T-cell (primary cell): ENCODE results near the gene MAP2K1. TPM values are rescaled to one million over a fixed set of nuclear protein-coding genes. Genes with fewer than 3 reads are reported as not detected.

Experiments
- ATAC-seq, 4 experiments: fragments of 200-7000 bp in 3 of 4; fragments of 150-1000 bp in 1 of 4; cut with Tn5 transposase; replicated peaks in 1 of 4; 1 replicate in 3 of 4; 2 replicates in 1 of 4; pipeline ENCODE4 v1.10.0; 2021; ENCODE audit warnings: moderate library complexity in 3 of 4, mild to moderate bottlenecking in 2 of 4, moderate number of reproducible peaks in 1 of 4
- CTCF ChIA-PET, 2 donors: fragments of 300-600 bp; sonication (Branson Sonifier 250); formaldehyde crosslinking; loops; one replicate each; lab custom pipeline; 2022; ENCODE audit warnings: antibody characterized with exemption in 2 of 2; lab: Charles Lee
- POLR2A ChIA-PET, 2 donors: fragments of 300-600 bp; sonication (Branson Sonifier 250); formaldehyde crosslinking; loops; one replicate each; lab custom pipeline; 2022; ENCODE audit warnings: antibody characterized with exemption in 2 of 2; lab: Charles Lee
- DNase-seq, 35 experiments: peaks; one replicate each; pipeline versions ENCODE4 v3.0.0 to v3.0.0-alpha.2; 2013 to 2023
- H3K27ac ChIP-seq: one replicate; pipeline ENCODE4 v1.5.1; 2013; ENCODE audit warnings: low read length
- H3K27me3 ChIP-seq, 2 experiments: replicated peaks in 1 of 2; 1 replicate in 1 of 2; 2 replicates in 1 of 2; pipeline versions ENCODE4 v1.6.1 to v1.7.0; 2013; ENCODE audit warnings: low read length in 1 of 2, mixed read lengths in 1 of 2; ENCODE audit not compliant: control insufficient read depth in 2 of 2, insufficient read depth in 2 of 2; ENCODE audit errors: extremely low read depth in 1 of 2
- H3K36me3 ChIP-seq, 2 donors: 1 replicate in 1 of 2; 2 replicates in 1 of 2; pipeline versions ENCODE4 v1.6.1 to v1.7.0; 2013; ENCODE audit warnings: low read length in 1 of 2; ENCODE audit not compliant: control insufficient read depth in 2 of 2, insufficient read depth in 1 of 2; ENCODE audit errors: extremely low read depth in 1 of 2
- H3K4me1 ChIP-seq, 2 experiments: 1 replicate in 1 of 2; 2 replicates in 1 of 2; pipeline versions ENCODE4 v1.6.1 to v1.7.0; 2013; ENCODE audit warnings: low read length in 2 of 2, mixed read lengths in 1 of 2; ENCODE audit not compliant: insufficient read depth in 2 of 2, control insufficient read depth in 1 of 2; ENCODE audit errors: extremely low read depth in 1 of 2
- H3K4me3 ChIP-seq, 2 donors: 1 replicate in 1 of 2; 2 replicates in 1 of 2; pipeline versions ENCODE4 v1.5.1 to v1.7.0; 2013; ENCODE audit warnings: mild to moderate bottlenecking in 2 of 2, low read length in 1 of 2, moderate library complexity in 1 of 2; ENCODE audit not compliant: control insufficient read depth in 1 of 2; ENCODE audit errors: extremely low read depth in 1 of 2
- H3K9me3 ChIP-seq: 2 replicates; pipeline ENCODE4 v1.7.0; 2013
- H3K27ac Mint-ChIP-seq, 2 donors: one replicate each; pipeline ENCODE4 v1.8.0; 2020 to 2021; ENCODE audit warnings: mild to moderate bottlenecking in 2 of 2, mixed read lengths in 2 of 2
- H3K27me3 Mint-ChIP-seq, 2 donors: one replicate each; pipeline ENCODE4 v1.8.0; 2021 to 2022; ENCODE audit warnings: mixed read lengths in 2 of 2
- H3K36me3 Mint-ChIP-seq: one replicate; pipeline ENCODE4 v1.8.0; 2021; ENCODE audit warnings: mixed read lengths
- H3K4me1 Mint-ChIP-seq, 3 donors: one replicate each; pipeline ENCODE4 v1.8.0; 2020 to 2022; ENCODE audit warnings: mixed read lengths in 3 of 3, mild to moderate bottlenecking in 1 of 3
- H3K4me3 Mint-ChIP-seq, 3 donors: one replicate each; pipeline ENCODE4 v1.8.0; 2020 to 2022; ENCODE audit warnings: mild to moderate bottlenecking in 3 of 3, mixed read lengths in 3 of 3, moderate library complexity in 3 of 3
- H3K9me3 Mint-ChIP-seq, 3 donors: one replicate each; pipeline ENCODE4 v1.8.0; 2020 to 2022; ENCODE audit warnings: mixed read lengths in 3 of 3
- WGBS: methylation state at CpG from one replicate; pipeline ENCODE4 v1.1.5; 2013; ENCODE audit warnings: missing lambda C conversion rate; ENCODE audit not compliant: insufficient coverage; 5-methylcytosine and 5-hydroxymethylcytosine counted together
- total RNA-seq, 35 experiments: library from RNA in 6 of 35; stranded (reverse) in 6 of 35; fragments of 120-200 nt in 1 of 35; gene quantifications; one replicate each; pipeline versions ENCODE4 v1.2.1 to v1.2.4 and lab custom pipeline; 2013 to 2026

Gene MAP2K1
- total RNA-seq, 5 donors from 2014 or later (not counting 1 experiment from before 2014, with no cell fraction given) = 38.7 to 62.8 (median 49.4) TPM

GRCh38 chr15:66422347-66422746, 35.6 kb downstream of the MAP2K1 start:
- Mint-ChIP-seq H3K27me3 (no peaks in the 10 kb centered on the region), H3K4me3 (no peak overlapping the region)
- CTCF ChIA-PET = no interaction called here

GRCh38 chr15:66423149-66423548, 36.4 kb downstream of the MAP2K1 start:
- H3K4me1 Mint-ChIP-seq = peaks cover 47 to 51% (median 51%) of the 10 kb centered on the region in 3 donors
- POLR2A ChIA-PET = interaction anchor here in 1 of 2 donors (0.7 kb wide), 1 partner anchor 87 kb away, joined by 4 read pairs; no protein-coding TSS in a partner anchor
- H3K4me3 Mint-ChIP-seq = no peak overlapping the region

More at GRCh38 chr15:66422347-66422746, 35.6 kb downstream of the MAP2K1 start:
- ATAC-seq (no peak), DNase-seq (no peak)
- no peaks in the 10 kb centered on the region for H3K27me3 ChIP-seq
- peaks cover 25% of the 10 kb centered on the region for H3K36me3 Mint-ChIP-seq
- peaks cover 10 to 12% of the 10 kb centered on the region in 2 experiments for H3K4me1 ChIP-seq
- H3K4me1 Mint-ChIP-seq = peaks cover 54 to 59% (median 57%) of the 10 kb centered on the region in 3 donors
- POLR2A ChIA-PET = no interaction called here
- no peaks in the 10 kb centered on the region for H3K9me3 ChIP-seq
- H3K27ac Mint-ChIP-seq = no peak overlapping the region
- H3K36me3 ChIP-seq = peaks cover 0 to 3% of the 10 kb centered on the region in 2 donors
- no peak overlapping the region for H3K27ac ChIP-seq
- H3K4me3 ChIP-seq = no peak overlapping the region
- H3K9me3 Mint-ChIP-seq = no peaks in the 10 kb centered on the region
- 90% methylated on average over 2 of the region's 4 CpGs for WGBS

GRCh38 chr15:66424963-66425612, 38.4 kb downstream of the MAP2K1 start:
- no peak for DNase-seq
- H3K36me3 Mint-ChIP-seq = peaks cover 25% of the 10 kb centered on the region
- Histone ChIP-seq H3K4me1 (peaks cover 7 to 10% of the 10 kb centered on the region in 2 experiments), H3K9me3 (no peaks in the 10 kb centered on the region), H3K4me3 (no peak overlapping the region), H3K36me3 (peaks cover 0 to 3% of the 10 kb centered on the region in 2 donors), H3K27ac (no peak overlapping the region), H3K27me3 (no peaks in the 10 kb centered on the region)
- no peak for ATAC-seq
- ChIA-PET POLR2A (interaction anchor here (0.7 kb wide), 2 partner anchors 9 to 109 kb away, joined by 5 to 6 read pairs; no protein-coding TSS in a partner anchor), CTCF (interaction anchor here in 1 of 2 donors (1.4 kb wide), 1 partner anchor 9 kb away, joined by 3 read pairs; no protein-coding TSS in a partner anchor)
- no peaks in the 10 kb centered on the region for H3K9me3 Mint-ChIP-seq
- H3K4me3 Mint-ChIP-seq = peak overlapping the region in 1 of 3 donors; percentile 32
- H3K4me1 Mint-ChIP-seq = peaks cover 54 to 62% (median 55%) of the 10 kb centered on the region in 3 donors
- H3K27me3 Mint-ChIP-seq = no peaks in the 10 kb centered on the region
- 80% methylated on average over 2 of the region's 9 CpGs for WGBS
- H3K27ac Mint-ChIP-seq = peak overlapping the region in 1 of 2 donors; percentile 7

More at GRCh38 chr15:66423149-66423548, 36.4 kb downstream of the MAP2K1 start:
- Histone ChIP-seq H3K27me3 (no peaks in the 10 kb centered on the region), H3K4me1 (peaks cover 7 to 10% of the 10 kb centered on the region in 2 experiments), H3K4me3 (no peak overlapping the region), H3K36me3 (peaks cover 0 to 3% of the 10 kb centered on the region in 2 donors), H3K27ac (no peak overlapping the region), H3K9me3 (no peaks in the 10 kb centered on the region)
- Mint-ChIP-seq H3K27me3 (no peaks in the 10 kb centered on the region), H3K36me3 (peaks cover 25% of the 10 kb centered on the region), H3K27ac (no peak overlapping the region), H3K9me3 (no peaks in the 10 kb centered on the region)
- CTCF ChIA-PET = interaction anchor here in 1 of 2 donors (0.6 kb wide), 2 partner anchors 828 to 1728 kb away, joined by 3 read pairs; no protein-coding TSS in a partner anchor
- no peak for ATAC-seq
- DNase-seq = no peak
- WGBS = no CpG with 5 or more reads among the region's 3 CpGs

- no peaks in the 10 kb centered on the region for H3K27me3 ChIP-seq
- DNase-seq = no peak
- H3K36me3 Mint-ChIP-seq = peaks cover 25% of the 10 kb centered on the region
- no peak overlapping the region for H3K27ac ChIP-seq
- H3K9me3 Mint-ChIP-seq = no peaks in the 10 kb centered on the region
- H3K36me3 ChIP-seq = peaks cover 0 to 3% of the 10 kb centered on the region in 2 donors
- no peaks in the 10 kb centered on the region for H3K9me3 ChIP-seq
- peaks cover 7 to 11% of the 10 kb centered on the region in 2 experiments for H3K4me1 ChIP-seq
- ChIA-PET CTCF (no interaction called here), POLR2A (interaction anchor here (0.7 kb wide), 2 partner anchors 10 to 109 kb away, joined by 5 to 6 read pairs; no protein-coding TSS in a partner anchor)
- H3K4me3 Mint-ChIP-seq = peak overlapping the region in 1 of 3 donors; percentile 32
- peak overlapping the region in 1 of 2 donors; percentile 7 for H3K27ac Mint-ChIP-seq
- H3K4me3 ChIP-seq = no peak overlapping the region
- H3K27me3 Mint-ChIP-seq = no peaks in the 10 kb centered on the region
- ATAC-seq = no peak
- WGBS = no CpG with 5 or more reads among the region's 4 CpGs
- H3K4me1 Mint-ChIP-seq = peaks cover 62 to 69% (median 62%) of the 10 kb centered on the region in 3 donors
These were observed 39.1 kb downstream of the MAP2K1 start for GRCh38 chr15:66425837-66426236.

- ChIA-PET POLR2A (no interaction called here), CTCF (no interaction called here)
- Histone ChIP-seq H3K4me1 (peaks cover 15 to 16% of the 10 kb centered on the region in 2 experiments), H3K27ac (no peak overlapping the region), H3K9me3 (no peaks in the 10 kb centered on the region), H3K27me3 (no peaks in the 10 kb centered on the region), H3K36me3 (peaks cover 0 to 3% of the 10 kb centered on the region in 2 donors), H3K4me3 (no peak overlapping the region)
- Mint-ChIP-seq H3K27ac (no peak overlapping the region), H3K4me3 (no peak overlapping the region), H3K4me1 (peaks cover 70 to 76% (median 72%) of the 10 kb centered on the region in 3 donors), H3K27me3 (no peaks in the 10 kb centered on the region), H3K36me3 (peaks cover 18% of the 10 kb centered on the region), H3K9me3 (no peaks in the 10 kb centered on the region)
- WGBS = no CpG with 5 or more reads among the region's 4 CpGs
- ATAC-seq (no peak), DNase-seq (no peak)
These were observed 42.4 kb downstream of the MAP2K1 start for GRCh38 chr15:66429117-66429516.

GRCh38 chr15:66429546-66429945, 42.8 kb downstream of the MAP2K1 start:
- no peak overlapping the region for H3K27ac Mint-ChIP-seq
- H3K4me1 Mint-ChIP-seq = peaks cover 66 to 76% (median 69%) of the 10 kb centered on the region in 3 donors

More at GRCh38 chr15:66429546-66429945, 42.8 kb downstream of the MAP2K1 start:
- Histone ChIP-seq H3K4me3 (no peak overlapping the region), H3K4me1 (peaks cover 15 to 16% of the 10 kb centered on the region in 2 experiments), H3K27ac (no peak overlapping the region), H3K9me3 (no peaks in the 10 kb centered on the region), H3K27me3 (no peaks in the 10 kb centered on the region), H3K36me3 (peaks cover 0 to 3% of the 10 kb centered on the region in 2 donors)
- no peaks in the 10 kb centered on the region for H3K9me3 Mint-ChIP-seq
- 100% methylated on average over 1 of the region's 7 CpGs for WGBS
- ChIA-PET POLR2A (no interaction called here), CTCF (no interaction called here)
- no peak overlapping the region for H3K4me3 Mint-ChIP-seq
- no peaks in the 10 kb centered on the region for H3K27me3 Mint-ChIP-seq
- H3K36me3 Mint-ChIP-seq = peaks cover 14% of the 10 kb centered on the region
- DNase-seq (no peak), ATAC-seq (no peak)
